Stimulated activated memory B cell treated with anti-CD40 and anti-IgM and Interleukin-4, amounts not matched to agents 10 μg/mL and 1 μg/mL and 100 μg/mL, for 72 hours (primary cell): ENCODE data around the gene MAP4K3.

Experiments
- ATAC-seq: fragments of 150-1000 bp; cut with Tn5 transposase; 2 replicates; pipeline ENCODE4 v1.10.0; 2021
- H3K27ac Mint-ChIP-seq: one replicate; pipeline ENCODE4 v1.8.0; 2022; ENCODE audit warnings: mild to moderate bottlenecking, mixed read lengths
- H3K27me3 Mint-ChIP-seq: one replicate; pipeline ENCODE4 v1.8.0; 2022; ENCODE audit warnings: mixed read lengths
- H3K36me3 Mint-ChIP-seq: one replicate; pipeline ENCODE4 v1.8.0; 2022; ENCODE audit warnings: mixed read lengths
- H3K4me1 Mint-ChIP-seq: one replicate; pipeline ENCODE4 v1.8.0; 2022; ENCODE audit warnings: mixed read lengths
- H3K4me3 Mint-ChIP-seq: one replicate; pipeline ENCODE4 v1.8.0; 2022; ENCODE audit warnings: mild to moderate bottlenecking, moderate library complexity, mixed read lengths
- H3K9me3 Mint-ChIP-seq: one replicate; pipeline ENCODE4 v1.8.0; 2022; ENCODE audit warnings: mixed read lengths

MAP4K3 gene

DNA sequence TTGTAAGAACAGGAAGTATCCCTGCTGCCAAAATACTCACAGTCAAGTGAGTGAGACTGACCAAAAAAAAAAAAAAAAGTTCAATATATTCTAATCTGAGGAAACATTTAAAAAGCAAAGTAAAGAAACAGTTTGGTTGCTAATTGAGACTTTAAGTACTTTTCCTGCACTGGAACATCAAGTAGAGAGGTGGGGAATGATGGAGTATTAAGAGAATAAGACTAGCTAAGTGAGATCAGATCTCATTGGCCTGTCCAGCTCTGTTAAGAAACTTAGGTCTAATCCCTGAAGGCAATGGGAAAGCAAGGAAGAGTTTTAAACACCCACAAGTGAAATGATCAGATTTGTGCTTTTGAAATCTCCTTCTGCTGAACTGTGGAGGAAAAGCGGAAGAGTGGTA is 27.8 kb upstream of the MAP4K3 start:
- H3K4me1 Mint-ChIP-seq: peaks cover 27% of the 10 kb centered on the region
- no peak overlapping the region for H3K4me3 Mint-ChIP-seq
- H3K36me3 Mint-ChIP-seq: no peaks in the 10 kb centered on the region
- no peaks in the 10 kb centered on the region for H3K9me3 Mint-ChIP-seq
- H3K27me3 Mint-ChIP-seq: no peaks in the 10 kb centered on the region
- no peak overlapping the region for H3K27ac Mint-ChIP-seq
- no peak for ATAC-seq

DNA sequence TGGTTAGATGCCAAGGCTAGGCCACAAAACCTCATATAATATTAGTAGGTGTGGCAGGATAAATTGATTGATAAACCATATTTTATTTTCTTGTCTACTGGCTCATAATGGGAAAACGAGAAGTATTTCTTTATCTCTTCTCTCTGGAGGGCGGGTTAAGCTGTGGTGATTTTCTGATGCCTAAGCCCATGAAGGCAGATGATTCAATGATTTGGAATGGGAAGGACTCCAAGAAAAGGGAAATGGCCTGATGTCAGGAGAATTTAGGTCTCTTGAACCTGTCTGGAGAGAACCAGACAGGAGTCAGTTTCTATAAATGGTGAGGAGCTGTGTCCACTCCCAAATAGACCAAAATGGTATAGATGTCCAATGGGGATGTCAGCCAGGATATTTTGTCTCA is 18.7 kb upstream of the MAP4K3 start:
- ATAC-seq: no peak
- no peaks in the 10 kb centered on the region for H3K27me3 Mint-ChIP-seq
- no peaks in the 10 kb centered on the region for H3K4me1 Mint-ChIP-seq
- no peak overlapping the region for H3K27ac Mint-ChIP-seq
- H3K36me3 Mint-ChIP-seq: peaks cover 11% of the 10 kb centered on the region
- no peak overlapping the region for H3K4me3 Mint-ChIP-seq
- H3K9me3 Mint-ChIP-seq: peaks cover 3% of the 10 kb centered on the region

DNA sequence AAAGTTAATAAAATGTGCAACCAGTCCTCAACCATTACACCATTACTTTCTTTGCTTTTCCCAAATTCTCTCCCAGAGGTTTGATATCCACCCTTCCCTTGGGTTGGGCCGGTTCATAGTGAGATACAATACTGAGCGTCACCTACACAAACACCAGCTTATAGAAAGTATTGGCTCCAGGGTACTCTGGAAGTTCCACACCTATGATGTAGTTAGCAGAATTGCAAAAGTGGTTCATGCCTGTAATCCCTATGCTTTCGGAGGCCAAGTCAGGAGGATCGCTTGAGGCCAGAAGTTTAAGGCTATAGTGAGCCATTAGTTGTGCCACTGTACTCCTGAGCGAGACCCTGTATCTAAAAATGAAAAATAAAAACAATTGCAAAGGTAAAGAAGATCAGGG is 15.3 kb upstream of the MAP4K3 start:
- Mint-ChIP-seq H3K36me3 (peaks cover under 1% of the 10 kb centered on the region), H3K4me1 (no peaks in the 10 kb centered on the region), H3K4me3 (no peak overlapping the region), H3K9me3 (no peaks in the 10 kb centered on the region), H3K27ac (no peak overlapping the region), H3K27me3 (no peaks in the 10 kb centered on the region)
- no peak for ATAC-seq

DNA sequence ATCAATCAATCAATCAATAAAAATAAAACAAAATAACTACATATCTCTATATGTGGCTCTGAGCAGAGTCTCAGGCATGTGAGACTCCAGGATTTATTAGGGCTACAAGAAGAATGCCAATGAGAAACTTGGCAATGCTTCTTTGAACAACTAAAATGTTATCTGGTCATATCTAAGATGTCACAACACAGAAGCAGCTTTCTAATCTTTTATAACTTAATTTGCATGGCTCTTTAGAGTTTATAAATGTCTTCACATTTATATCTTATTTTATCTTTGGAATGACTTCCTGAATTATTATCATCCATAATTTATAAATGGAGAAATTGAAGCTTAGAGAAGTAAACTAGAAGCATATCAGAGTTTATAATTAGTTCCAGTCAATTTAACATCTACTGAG is 14.9 kb upstream of the MAP4K3 start:
- Mint-ChIP-seq H3K27ac (no peak overlapping the region), H3K27me3 (no peaks in the 10 kb centered on the region), H3K4me1 (no peaks in the 10 kb centered on the region), H3K9me3 (no peaks in the 10 kb centered on the region), H3K4me3 (no peak overlapping the region), H3K36me3 (no peaks in the 10 kb centered on the region)
- no peak for ATAC-seq

DNA sequence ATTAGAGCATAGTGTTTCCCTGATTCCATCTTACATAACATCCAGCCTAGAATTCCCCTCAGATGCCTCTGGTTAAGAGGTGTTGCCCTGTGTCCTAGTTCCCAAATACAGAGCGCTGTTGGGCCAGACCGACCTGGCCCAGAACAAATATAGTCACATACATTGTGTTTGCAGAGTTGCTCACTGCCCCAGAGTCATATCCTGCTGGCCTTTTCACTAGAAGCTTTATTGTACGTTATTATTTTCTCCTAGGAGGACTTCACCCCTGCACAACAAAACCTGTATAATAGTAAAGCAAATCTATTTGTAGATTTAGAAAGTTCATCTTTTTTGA is 11.1 kb upstream of the MAP4K3 start:
- Mint-ChIP-seq H3K36me3 (no peaks in the 10 kb centered on the region), H3K27me3 (no peaks in the 10 kb centered on the region), H3K4me3 (no peak overlapping the region), H3K4me1 (no peaks in the 10 kb centered on the region), H3K9me3 (peaks cover under 1% of the 10 kb centered on the region), H3K27ac (no peak overlapping the region)
- ATAC-seq: no peak

DNA sequence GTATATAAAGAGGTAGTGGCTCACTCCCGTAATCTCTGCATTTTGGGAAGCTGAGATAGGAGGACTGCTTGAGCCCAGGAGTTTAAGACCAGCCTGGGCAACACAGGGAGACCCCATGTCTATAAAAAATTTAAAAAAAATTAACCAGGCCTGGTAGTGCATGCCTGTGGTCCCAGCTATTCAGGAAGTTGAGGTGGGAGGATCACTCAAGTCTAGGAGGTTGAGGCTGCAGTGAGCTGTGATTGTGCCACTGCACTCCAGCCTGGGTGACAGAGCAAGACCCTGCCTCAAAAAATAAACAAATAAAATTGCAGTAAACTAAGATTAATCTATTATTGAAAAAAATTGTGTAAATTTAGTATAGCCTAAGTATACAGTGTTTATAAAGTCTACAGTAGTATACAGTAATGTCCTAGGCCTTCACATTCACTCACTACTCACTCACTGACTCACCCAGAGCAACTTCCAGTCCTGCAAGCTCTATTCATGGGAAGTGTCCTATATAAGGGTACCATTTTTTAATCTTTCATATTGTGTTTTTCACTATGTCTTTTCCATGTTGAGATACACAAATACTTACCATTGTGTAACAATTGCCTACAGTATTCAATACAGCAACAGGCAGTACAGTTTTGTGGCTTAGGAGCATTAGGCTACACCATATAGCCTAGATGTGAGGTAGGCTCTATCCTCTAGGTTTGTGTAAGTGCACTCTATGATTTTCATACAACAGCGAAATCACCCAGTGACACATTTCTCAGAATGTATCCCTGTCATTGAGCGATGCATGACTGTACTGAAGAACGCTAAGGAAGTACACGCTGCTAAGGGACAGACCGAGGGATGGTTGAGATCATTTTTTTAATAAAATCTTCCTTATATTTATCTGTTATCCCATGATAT is 10.4 kb upstream of the MAP4K3 start:
- Mint-ChIP-seq H3K4me3 (no peak overlapping the region), H3K9me3 (peaks cover 3% of the 10 kb centered on the region), H3K36me3 (peaks cover 1% of the 10 kb centered on the region), H3K4me1 (no peaks in the 10 kb centered on the region), H3K27me3 (no peaks in the 10 kb centered on the region), H3K27ac (no peak overlapping the region)
- no peak for ATAC-seq

DNA sequence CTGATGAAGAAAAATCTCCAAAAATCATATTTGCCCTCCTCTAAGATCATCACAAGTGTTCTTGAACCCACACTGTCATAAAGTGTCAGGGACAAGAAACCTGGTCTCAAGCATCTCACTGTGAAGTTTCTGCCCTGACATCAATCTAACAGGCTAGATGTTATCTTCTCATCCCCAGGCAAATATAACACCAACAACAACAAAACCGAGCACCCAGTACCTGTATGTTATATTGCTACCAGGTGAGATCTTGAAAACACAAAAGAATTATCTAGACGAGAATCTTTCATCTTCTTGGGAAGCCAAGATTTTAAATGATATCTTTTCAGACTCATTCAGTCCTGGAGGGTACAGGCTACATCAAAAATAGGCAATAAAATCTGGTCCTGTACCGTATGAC is 8.8 kb upstream of the MAP4K3 start:
- ATAC-seq: no peak
- no peaks in the 10 kb centered on the region for H3K4me1 Mint-ChIP-seq
- no peak overlapping the region for H3K4me3 Mint-ChIP-seq
- no peak overlapping the region for H3K27ac Mint-ChIP-seq
- no peaks in the 10 kb centered on the region for H3K27me3 Mint-ChIP-seq
- peaks cover 6% of the 10 kb centered on the region for H3K36me3 Mint-ChIP-seq
- H3K9me3 Mint-ChIP-seq: peaks cover 7% of the 10 kb centered on the region

DNA sequence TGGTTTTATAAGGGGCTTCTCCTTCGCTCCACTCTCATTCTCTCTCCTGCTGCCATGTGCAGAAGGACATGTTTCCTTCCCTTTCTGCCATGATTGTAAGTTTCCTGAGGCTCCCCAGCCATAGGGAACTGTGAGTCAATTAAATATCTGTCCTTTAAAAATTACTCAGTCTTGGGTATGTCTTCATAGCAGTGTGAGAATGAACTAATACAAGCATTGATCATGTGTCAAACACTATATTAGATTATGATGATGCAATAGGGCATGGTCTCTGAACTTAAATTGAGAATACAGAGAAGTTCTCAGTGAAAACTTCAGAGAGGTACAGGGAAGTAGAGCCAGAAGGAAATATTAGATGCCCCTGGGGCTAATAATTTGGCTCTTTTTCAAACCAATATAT is 5.9 kb upstream of the MAP4K3 start:
- Mint-ChIP-seq H3K4me3 (no peak overlapping the region), H3K9me3 (peaks cover 7% of the 10 kb centered on the region), H3K27ac (no peak overlapping the region), H3K36me3 (peaks cover 6% of the 10 kb centered on the region), H3K27me3 (no peaks in the 10 kb centered on the region), H3K4me1 (no peaks in the 10 kb centered on the region)
- ATAC-seq: no peak

DNA sequence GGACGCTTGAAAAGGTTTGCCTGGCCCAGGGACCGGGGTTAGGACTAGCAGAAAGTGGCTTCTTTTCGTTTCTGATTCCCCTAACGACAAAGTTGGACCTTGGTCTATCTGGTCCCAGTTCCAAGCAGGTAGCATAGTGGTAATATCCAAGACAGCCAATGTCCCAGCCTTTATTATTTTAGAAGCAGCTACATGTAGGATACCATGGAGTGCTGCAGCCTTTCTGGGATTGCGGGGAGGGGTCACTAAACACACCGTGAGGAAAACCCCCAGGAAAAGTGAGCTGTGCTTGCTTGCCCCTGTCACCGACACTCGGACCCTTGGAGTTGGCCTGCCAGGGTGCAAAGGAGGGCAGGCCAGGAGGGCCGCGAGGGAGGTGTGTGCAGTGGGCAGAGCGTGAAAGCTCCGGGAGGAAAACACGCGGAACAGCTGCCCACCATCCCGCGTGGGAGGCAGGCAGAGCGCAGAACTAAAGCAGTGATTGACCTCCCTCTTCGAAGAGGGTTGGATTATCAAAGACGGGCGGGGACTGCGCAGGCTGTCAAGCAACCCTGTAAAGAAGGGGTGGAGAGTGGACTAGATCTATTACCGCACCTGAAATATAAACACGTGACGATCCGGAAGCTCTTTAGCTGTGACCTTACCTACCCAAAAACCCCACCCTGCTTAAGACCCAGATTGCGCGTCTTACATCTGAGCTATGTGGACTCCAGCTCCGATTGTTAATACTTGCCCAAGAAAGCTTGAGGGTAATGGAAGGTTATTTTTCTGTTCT is 624 bp upstream of the MAP4K3 start:
- peaks cover 4% of the 10 kb centered on the region for H3K9me3 Mint-ChIP-seq
- peaks cover 34% of the 10 kb centered on the region for H3K4me1 Mint-ChIP-seq
- ATAC-seq: peak; percentile 64
- H3K27ac Mint-ChIP-seq: peak overlapping the region; percentile 87
- H3K4me3 Mint-ChIP-seq: peak overlapping the region; percentile 91
- peaks cover 13% of the 10 kb centered on the region for H3K36me3 Mint-ChIP-seq
- no peaks in the 10 kb centered on the region for H3K27me3 Mint-ChIP-seq

DNA sequence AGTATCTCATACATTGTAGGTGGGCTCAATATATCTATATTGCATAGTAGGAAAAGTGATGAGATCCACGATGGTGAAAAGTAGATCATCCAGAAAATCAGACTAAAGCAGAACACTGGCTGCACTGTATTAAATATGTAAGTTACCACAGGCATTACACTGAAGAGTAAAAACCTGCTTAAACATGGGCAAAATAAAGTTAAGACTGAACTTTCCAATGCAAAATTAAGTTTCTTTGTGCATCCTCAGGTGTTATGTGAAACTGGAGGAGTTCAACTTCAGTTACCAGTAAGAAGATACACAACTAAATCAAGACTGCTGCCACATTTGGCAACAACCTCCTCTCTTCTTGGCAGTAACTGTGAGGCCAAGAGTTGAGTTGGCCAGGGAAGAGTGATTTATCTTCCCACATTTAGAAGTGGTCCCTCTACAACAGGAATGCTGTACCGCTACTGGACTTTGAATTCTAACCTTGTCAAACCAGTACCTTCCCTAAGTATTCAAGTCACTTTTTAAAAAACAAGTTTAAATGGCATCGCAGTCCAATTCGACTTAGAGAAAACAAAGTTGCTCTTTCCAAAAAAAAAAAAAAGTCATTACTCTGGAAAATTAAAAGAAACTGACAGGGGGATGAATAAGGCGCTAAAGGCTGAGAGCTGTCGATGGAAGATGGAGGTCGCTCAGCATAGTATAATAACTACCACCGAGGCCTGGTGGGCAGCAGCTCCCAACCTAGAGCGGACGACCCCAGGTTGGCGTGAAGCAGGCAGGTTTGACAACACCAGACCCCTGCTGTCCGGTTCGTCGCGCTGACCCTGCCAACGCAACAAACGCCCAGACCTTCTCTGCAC is 1.1 kb downstream of the MAP4K3 start:
- peak overlapping the region; percentile 87 for H3K27ac Mint-ChIP-seq
- H3K9me3 Mint-ChIP-seq: no peaks in the 10 kb centered on the region
- H3K4me3 Mint-ChIP-seq: peak overlapping the region; percentile 91
- H3K36me3 Mint-ChIP-seq: peaks cover 6% of the 10 kb centered on the region
- H3K4me1 Mint-ChIP-seq: peaks cover 35% of the 10 kb centered on the region
- no peak for ATAC-seq
- H3K27me3 Mint-ChIP-seq: no peaks in the 10 kb centered on the region

DNA sequence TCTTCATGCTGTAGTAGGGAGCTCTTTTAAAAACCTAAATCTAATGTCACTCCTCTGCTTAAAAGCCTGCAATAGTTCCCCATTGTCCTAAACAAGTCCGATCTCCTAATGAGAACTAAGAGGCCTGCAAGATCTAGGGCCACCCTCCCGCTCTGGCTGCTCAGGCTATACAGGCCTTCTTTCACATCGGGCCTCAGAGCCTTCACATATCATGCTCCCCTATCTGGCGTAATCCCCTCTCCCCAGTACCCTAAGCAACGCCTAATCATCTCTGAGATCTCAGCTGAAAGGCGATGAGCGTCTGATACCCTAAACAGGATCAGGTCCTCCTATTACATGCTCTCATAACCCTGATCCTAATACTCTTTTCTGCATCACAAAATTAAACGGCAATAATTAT is 1.9 kb downstream of the MAP4K3 start:
- H3K4me1 Mint-ChIP-seq: peaks cover 35% of the 10 kb centered on the region
- no peaks in the 10 kb centered on the region for H3K9me3 Mint-ChIP-seq
- peak overlapping the region; percentile 44 for H3K4me3 Mint-ChIP-seq
- no peaks in the 10 kb centered on the region for H3K27me3 Mint-ChIP-seq
- no peak for ATAC-seq
- no peak overlapping the region for H3K27ac Mint-ChIP-seq
- peaks cover 6% of the 10 kb centered on the region for H3K36me3 Mint-ChIP-seq

DNA sequence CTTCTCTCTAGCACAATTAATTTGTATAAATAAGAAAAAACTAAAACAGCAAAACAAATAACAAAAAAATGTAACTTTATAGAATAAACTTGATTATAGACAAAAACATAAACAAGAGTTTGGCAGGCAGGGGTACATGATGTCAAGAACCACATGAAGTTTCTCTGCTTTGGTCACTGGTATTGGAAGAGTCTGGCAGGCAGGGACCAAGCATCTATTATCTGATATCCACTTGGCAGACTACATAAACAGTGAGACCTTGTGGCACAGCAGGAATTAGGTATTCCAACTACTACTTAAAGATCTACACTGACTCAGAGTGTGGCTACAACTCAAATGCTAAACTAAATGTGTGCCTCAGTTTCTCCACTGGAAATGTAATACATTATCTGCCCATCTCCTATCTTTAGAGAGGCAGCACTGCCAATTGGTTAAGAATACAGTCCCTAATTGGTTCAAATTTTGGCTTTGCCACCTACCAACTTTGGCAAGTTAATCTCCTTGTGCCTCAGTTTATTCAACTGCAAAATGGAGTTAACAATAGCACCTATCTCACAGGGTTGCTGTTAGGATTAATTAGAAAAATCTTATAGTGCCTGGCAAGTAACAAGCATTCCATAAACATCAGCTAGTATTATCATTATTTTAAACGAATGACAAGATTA is 2.7 kb downstream of the MAP4K3 start:
- Mint-ChIP-seq H3K27ac (no peak overlapping the region), H3K36me3 (peaks cover 6% of the 10 kb centered on the region), H3K9me3 (no peaks in the 10 kb centered on the region), H3K4me3 (no peak overlapping the region), H3K4me1 (peaks cover 41% of the 10 kb centered on the region), H3K27me3 (no peaks in the 10 kb centered on the region)
- no peak for ATAC-seq

DNA sequence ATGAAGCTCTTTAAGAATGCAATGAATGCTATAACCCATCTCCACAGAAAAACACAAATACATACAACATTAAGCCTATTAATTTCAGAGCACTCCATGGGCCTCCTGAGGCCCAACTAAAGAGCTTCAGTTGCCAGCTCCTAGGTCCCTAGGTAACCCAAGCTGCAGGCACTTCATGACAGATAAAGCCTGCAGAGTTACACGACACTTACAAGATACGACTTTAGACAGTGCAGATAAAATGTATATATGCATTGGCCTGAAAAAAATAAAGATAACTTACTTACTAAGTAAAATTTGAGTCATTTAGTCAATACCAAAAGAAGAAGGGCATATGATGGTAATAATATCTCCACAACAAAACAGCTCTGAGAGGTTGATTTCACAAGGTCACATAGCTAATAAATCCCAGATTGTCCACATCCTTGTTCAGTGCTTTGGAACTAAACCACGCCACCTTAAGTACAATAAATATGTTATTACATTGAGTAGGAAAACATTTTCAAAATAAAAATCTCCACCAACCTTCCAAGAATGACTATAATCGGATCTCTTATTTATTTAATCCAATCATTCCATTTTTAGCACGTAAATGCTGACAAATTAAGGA is 3.4 kb downstream of the MAP4K3 start:
- H3K27me3 Mint-ChIP-seq: no peaks in the 10 kb centered on the region
- H3K9me3 Mint-ChIP-seq: no peaks in the 10 kb centered on the region
- no peak overlapping the region for H3K4me3 Mint-ChIP-seq
- no peak overlapping the region for H3K27ac Mint-ChIP-seq
- H3K36me3 Mint-ChIP-seq: peaks cover 6% of the 10 kb centered on the region
- peaks cover 41% of the 10 kb centered on the region for H3K4me1 Mint-ChIP-seq
- no peak for ATAC-seq

DNA sequence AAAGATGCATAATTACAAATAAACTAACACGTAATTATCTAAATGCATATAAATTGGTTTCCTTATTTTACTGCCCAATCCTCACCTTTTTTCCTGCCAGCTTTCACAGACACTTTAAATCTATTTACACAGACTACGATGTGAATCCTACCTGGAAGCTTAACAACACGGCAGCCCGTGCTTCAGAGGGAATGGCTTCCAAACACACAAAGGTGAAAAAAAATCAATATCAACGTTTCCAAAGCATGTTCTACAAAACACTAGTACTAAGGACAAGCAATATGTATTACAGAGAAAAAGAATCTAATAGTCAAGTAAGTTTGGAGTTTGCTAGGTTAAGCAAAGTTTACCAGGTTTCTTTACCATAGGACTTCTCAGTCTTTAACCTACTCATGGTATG is 4.4 kb downstream of the MAP4K3 start:
- Mint-ChIP-seq H3K9me3 (no peaks in the 10 kb centered on the region), H3K36me3 (peaks cover 6% of the 10 kb centered on the region), H3K4me1 (peaks cover 38% of the 10 kb centered on the region), H3K4me3 (no peak overlapping the region), H3K27me3 (no peaks in the 10 kb centered on the region), H3K27ac (no peak overlapping the region)
- ATAC-seq: no peak
